SIG-M5 treated with dmso at 0.1 percent for 504 hours (cell line): ENCODE data around the gene PCBD1.
A peak's percentile ranks its signal among the peaks of the same experiment; 100 is the strongest.
"Not testable (repeated sequence)": the region's sequence is repeated elsewhere in the genome, so short reads cannot be mapped to it uniquely, and the experiment has no call there.

Source experiments
- DNase-seq: peaks from one replicate; lab custom pipeline; 2025; ENCODE audit not compliant: unreplicated experiment; lab: John Stamatoyannopoulos, UW

The PCBD1 gene

GRCh38 chr10:70887804-70888800 lies at the start of gene PCBD1:
Gene PCBD1 (minus strand): TSS chr10:70888565. CDS start chr10:70888533, 32 bp downstream.
- peak; percentile 38 for DNase-seq

DNA sequence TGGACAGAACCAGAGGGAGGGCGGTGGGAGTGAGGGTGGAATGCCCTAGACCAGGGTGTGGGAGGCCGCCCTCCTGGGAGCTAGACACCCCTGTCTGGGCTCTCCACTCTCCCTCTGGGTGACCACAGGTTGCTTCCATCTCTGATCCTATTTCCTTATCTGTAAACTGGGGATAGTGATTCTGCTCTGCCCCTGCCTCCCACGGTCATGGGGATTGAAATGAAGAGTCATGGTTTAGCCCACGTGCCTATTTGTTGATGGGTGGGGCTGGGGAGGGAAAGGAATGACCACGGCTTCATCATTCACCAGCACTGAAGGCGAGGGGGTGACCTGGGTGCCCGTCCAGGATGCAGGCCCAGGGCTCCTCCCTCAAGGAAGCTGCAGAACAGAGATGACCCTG lies 49.3 kb upstream of the PCBD1 start:
- DNase-seq: no peak

- DNase-seq: no peak
Measured at GRCh38 chr10:70936111-70936510, 47.7 kb upstream of the PCBD1 start.

- no peak for DNase-seq
Measured at GRCh38 chr10:70935631-70936030, 47.3 kb upstream of the PCBD1 start.

GRCh38 chr10:70935125-70935625 lies 46.8 kb upstream of the PCBD1 start:
- DNase-seq: no peak

GRCh38 chr10:70934701-70935100 lies 46.3 kb upstream of the PCBD1 start:
- DNase-seq: no peak

- no peak for DNase-seq
Measured at GRCh38 chr10:70932392-70933196, 44.2 kb upstream of the PCBD1 start.

DNA sequence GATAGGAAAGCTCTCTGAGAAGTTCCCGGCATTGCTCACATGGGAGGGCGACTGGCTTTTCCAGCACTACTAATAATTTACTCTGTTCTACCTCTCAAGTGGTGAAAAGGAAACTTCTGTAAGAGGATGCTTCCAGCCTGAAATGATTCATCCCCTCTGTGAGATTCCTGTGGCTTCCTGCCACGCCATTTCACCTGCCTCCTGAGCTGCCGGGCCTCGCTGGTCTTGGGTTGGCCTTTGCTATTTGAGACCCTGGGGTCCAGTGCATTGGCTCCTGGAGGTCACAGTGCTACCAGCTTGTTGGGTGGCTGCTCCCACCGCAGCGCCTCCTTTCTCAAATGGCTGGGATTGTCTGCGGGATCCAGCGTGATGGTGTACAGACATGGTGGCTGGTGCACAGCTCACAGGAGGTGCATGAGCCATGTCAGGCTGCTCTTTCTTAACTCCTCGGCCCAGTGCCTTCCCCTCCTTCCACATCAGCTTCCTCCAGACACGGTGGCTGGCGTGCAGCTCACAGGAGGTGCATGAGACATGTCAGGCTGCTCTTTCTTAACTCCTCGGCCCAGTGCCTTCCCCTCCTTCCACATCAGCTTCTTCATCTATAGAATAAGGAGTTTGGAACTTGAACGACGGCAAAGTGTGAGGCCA lies 42.9 kb upstream of the PCBD1 start:
- no peak for DNase-seq

DNA sequence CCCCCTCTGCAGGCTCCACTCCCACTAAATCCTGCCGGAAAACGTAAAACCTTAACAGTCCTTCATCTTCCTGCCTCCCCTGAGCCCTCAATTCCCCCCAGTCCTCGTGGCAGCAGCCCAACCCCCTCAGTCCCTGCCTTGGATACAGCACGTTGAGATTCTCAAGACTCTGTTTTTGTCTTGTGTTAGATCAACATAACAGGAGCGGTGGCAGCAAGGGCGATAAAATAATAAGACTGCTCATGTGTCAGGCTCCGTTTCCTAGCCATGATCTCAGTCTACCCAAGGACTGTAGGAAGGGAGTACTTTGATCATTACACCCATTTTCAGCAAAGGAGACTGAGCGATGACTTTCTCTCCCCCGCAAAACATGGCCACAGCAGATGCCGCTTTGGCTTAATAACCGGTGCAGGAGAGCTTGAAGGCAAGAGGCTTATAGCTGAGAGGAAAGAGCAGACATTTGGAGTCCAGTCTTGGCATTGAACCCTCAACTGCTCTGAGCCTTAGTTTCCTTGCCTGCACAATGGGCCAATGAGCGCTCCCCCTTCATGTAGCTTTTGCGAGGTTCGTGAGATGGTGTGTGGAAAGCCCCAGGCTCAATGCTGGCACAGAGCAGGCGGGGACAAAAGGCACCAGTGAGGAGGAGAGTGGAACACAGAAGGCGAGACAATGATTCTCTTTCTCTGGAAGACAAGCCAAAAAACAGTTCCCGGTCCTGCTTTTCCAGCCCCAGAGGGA lies 42.1 kb upstream of the PCBD1 start:
- DNase-seq: no peak

DNA sequence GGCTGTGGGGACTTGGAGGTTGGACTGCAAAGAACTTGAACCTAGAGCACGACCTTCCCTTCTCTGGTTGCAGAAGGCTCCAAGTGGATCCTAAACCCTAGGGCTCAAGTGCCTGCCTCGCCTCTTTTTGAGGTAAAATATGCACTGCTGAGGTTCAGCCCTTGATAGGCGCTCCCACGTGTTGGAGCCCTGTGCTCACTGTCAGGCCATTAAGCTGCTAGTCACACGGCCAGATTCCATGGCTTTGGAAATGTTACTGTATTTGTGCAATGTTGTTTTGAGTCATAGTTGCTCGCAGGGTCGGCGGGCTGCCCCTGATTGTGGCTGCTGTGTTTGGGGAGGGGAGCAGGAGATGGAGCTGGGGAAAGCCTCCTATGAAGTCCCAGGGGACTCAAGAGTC lies 39.8 kb upstream of the PCBD1 start:
- DNase-seq: no peak

GRCh38 chr10:70927189-70927943 lies 39.0 kb upstream of the PCBD1 start:
- DNase-seq: no peak

GRCh38 chr10:70926226-70927000 lies 38.0 kb upstream of the PCBD1 start:
- DNase-seq: no peak

GRCh38 chr10:70925377-70926225 lies 37.2 kb upstream of the PCBD1 start:
- DNase-seq: peak; percentile 9

GRCh38 chr10:70923696-70924095 lies 35.3 kb upstream of the PCBD1 start:
- no peak for DNase-seq

- no peak for DNase-seq
Measured at GRCh38 chr10:70921285-70921684, 32.9 kb upstream of the PCBD1 start.

DNA sequence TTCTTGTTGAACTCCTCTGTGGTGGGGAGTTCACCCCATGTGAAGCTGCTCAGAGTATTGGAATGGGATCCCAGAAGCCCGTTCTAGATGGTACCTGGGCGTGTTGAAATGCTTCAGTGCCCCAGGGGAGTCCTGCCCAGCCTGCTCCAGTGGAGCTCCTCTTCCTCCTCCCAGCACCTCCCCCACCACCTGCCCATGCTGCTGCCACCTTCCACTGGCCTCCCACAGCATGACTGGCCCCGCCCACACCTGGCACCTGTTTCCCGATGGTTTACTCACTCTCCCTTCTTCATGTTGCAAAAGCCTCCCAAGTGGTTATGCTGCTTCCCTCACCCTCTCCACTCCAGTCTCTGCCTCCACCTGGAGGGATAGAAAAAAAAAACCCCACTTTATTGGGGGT lies 32.2 kb upstream of the PCBD1 start:
- no peak for DNase-seq

DNA sequence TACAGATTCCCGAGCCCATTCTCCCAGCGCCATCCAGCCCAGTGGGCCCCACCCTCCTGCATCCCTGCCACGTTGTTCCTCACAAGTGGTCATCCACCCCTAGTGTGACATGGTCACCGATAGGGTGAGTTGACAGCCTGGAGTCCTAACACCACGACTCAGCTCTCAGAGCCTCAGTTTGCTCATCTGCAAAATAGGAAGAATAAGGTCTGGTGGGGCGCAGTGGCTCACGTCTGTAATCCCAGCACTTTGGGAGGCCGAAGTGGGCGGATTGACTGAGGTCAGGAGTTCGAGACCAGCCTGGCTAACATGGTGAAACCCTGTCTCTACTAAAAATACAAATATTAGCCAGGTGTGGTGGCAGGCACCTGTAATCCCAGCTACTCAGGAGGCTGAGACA lies 31.5 kb upstream of the PCBD1 start:
- DNase-seq: not testable (repeated sequence)
